OCI-LY3 (cell line): Measurements from ENCODE around the gene VWA2.
"Not testable (repeated sequence)": the region's sequence is repeated elsewhere in the genome, so short reads cannot be mapped to it uniquely, and the experiment has no call there.

Source experiments
- H2AFZ ChIP-seq: fragments of 200-600, 300-600 bp; shearing (Covaris generic); 2 replicates; pipeline ENCODE4 v1.6.0; 2014; ENCODE audit warnings: antibody characterized with exemption, low read depth, low read length
- H3K27ac ChIP-seq: fragments of 200-600, 300-600 bp; sonication (generic); 2 replicates; pipeline ENCODE4 v1.5.1; 2014; ENCODE audit warnings: mild to moderate bottlenecking, low read length, moderate library complexity, mixed read lengths
- H3K27me3 ChIP-seq: fragments of 200-600, 300-600 bp; sonication (generic); 2 replicates; pipeline ENCODE4 v1.6.1; 2014; ENCODE audit warnings: low read depth, low read length, mixed read lengths
- H3K36me3 ChIP-seq: fragments of 200-600, 300-600 bp; sonication (generic); replicated peaks from 2 replicates; pipeline ENCODE3; 2014; ENCODE audit warnings: low read depth, low read length, mixed read lengths
- H3K4me1 ChIP-seq: fragments of 300-600, 200-600 bp; sonication (generic); 2 replicates; pipeline ENCODE4 v1.6.1; 2014; ENCODE audit warnings: low read length, mixed read lengths
- H3K4me2 ChIP-seq: fragments of 200-600, 300-600 bp; sonication (generic); 2 replicates; pipeline ENCODE4 v1.6.1; 2014; ENCODE audit warnings: low read length, mixed read lengths
- H3K4me3 ChIP-seq: fragments of 300-600, 200-600 bp; sonication (generic); 2 replicates; pipeline ENCODE4 v1.5.1; 2014; ENCODE audit warnings: antibody characterized with exemption, mild to moderate bottlenecking, low read length, moderate library complexity
- H3K79me2 ChIP-seq: fragments of 300-600, 200-600 bp; shearing (Covaris generic); 2 replicates; pipeline ENCODE4 v1.6.1; 2014; ENCODE audit warnings: mild to moderate bottlenecking, low read length, mixed read lengths
- H3K9ac ChIP-seq: fragments of 300-600, 200-600 bp; shearing (Covaris generic); 2 replicates; pipeline ENCODE4 v1.6.0; 2014; ENCODE audit warnings: mild to moderate bottlenecking, low read length, moderate library complexity
- H3K9me3 ChIP-seq: fragments of 200-600, 300-600 bp; shearing (Covaris generic); 2 replicates; pipeline ENCODE4 v1.6.1; 2014; ENCODE audit warnings: low read length, mixed read lengths; ENCODE audit not compliant: insufficient read depth
- H4K20me1 ChIP-seq: fragments of 200-600, 300-600 bp; sonication (generic); 2 replicates; pipeline ENCODE4 v1.6.1; 2016; ENCODE audit warnings: low read length, mixed read lengths; ENCODE audit not compliant: insufficient read depth
- EZH2phosphoT487 ChIP-seq: fragments of 200-600 bp; shearing (Covaris generic); IDR thresholded peaks from 2 replicates; pipeline ENCODE4 v1.6.1; 2018; ENCODE audit warnings: antibody characterized with exemption, mixed run types, low read depth
- TF ChIP-seq, protein P1 (sequence below): fragments of 200-600, 300-600 bp; sonication (generic); IDR thresholded peaks from 2 replicates; pipeline ENCODE4 v1.5.1; 2014; ENCODE audit warnings: antibody characterized with exemption, low read length, low read depth

Gene VWA2

DNA sequence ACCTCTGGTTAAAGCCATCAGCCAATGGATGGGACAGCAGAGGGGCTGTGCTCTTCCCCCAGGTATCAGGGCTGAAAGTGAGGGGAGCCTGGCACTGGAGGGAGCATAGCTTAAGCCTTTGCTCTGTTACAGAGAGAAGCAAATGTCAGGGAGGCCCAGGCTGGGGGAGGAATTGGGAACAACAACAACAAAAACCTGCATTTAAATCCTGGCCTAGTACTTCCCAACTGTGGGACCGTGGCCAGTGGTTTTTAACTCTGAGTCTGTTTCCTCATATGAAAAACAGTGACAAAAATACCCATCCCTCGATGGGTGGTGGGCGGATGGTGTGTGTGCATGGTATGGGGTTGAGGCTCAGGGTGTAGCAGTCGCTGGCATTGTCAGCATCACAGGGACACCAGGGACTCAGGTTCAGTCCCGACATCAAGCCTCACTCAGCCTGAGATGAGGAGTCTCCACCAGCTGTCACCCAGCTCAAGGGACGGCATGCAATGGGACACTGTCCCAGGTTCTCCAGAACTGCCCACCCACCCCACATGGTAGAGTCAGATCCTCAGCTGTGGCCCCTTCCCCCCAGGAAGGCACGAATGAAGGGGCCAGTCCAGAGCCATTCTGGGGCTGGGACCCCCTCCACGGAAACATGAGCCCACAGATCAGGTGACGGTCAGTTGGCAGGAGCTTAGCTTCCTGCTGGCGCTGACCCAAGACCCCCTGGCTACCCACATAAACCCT, 90.7 kb downstream of the VWA2 start:
- H3K27me3 ChIP-seq, result no peaks in the 10 kb centered on the region; the same call in 1 of the 2 replicates
- no peaks in the 10 kb centered on the region for H4K20me1 ChIP-seq
- H3K4me3 ChIP-seq, result no peak overlapping the region
- H3K27ac ChIP-seq, result no peak overlapping the region
- no peaks in the 10 kb centered on the region for H3K36me3 ChIP-seq
- H3K79me2 ChIP-seq, result no peaks in the 10 kb centered on the region
- H2AFZ ChIP-seq, result no peak overlapping the region
- no peaks in the 10 kb centered on the region for H3K4me1 ChIP-seq
- H3K4me2 ChIP-seq, result no peak overlapping the region
- H3K9ac ChIP-seq, result no peak overlapping the region
- TF ChIP-seq, protein P1, sequence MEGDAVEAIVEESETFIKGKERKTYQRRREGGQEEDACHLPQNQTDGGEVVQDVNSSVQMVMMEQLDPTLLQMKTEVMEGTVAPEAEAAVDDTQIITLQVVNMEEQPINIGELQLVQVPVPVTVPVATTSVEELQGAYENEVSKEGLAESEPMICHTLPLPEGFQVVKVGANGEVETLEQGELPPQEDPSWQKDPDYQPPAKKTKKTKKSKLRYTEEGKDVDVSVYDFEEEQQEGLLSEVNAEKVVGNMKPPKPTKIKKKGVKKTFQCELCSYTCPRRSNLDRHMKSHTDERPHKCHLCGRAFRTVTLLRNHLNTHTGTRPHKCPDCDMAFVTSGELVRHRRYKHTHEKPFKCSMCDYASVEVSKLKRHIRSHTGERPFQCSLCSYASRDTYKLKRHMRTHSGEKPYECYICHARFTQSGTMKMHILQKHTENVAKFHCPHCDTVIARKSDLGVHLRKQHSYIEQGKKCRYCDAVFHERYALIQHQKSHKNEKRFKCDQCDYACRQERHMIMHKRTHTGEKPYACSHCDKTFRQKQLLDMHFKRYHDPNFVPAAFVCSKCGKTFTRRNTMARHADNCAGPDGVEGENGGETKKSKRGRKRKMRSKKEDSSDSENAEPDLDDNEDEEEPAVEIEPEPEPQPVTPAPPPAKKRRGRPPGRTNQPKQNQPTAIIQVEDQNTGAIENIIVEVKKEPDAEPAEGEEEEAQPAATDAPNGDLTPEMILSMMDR, result no peak
- TF ChIP-seq EZH2phosphoT487, result no peak
- no peaks in the 10 kb centered on the region for H3K9me3 ChIP-seq

DNA sequence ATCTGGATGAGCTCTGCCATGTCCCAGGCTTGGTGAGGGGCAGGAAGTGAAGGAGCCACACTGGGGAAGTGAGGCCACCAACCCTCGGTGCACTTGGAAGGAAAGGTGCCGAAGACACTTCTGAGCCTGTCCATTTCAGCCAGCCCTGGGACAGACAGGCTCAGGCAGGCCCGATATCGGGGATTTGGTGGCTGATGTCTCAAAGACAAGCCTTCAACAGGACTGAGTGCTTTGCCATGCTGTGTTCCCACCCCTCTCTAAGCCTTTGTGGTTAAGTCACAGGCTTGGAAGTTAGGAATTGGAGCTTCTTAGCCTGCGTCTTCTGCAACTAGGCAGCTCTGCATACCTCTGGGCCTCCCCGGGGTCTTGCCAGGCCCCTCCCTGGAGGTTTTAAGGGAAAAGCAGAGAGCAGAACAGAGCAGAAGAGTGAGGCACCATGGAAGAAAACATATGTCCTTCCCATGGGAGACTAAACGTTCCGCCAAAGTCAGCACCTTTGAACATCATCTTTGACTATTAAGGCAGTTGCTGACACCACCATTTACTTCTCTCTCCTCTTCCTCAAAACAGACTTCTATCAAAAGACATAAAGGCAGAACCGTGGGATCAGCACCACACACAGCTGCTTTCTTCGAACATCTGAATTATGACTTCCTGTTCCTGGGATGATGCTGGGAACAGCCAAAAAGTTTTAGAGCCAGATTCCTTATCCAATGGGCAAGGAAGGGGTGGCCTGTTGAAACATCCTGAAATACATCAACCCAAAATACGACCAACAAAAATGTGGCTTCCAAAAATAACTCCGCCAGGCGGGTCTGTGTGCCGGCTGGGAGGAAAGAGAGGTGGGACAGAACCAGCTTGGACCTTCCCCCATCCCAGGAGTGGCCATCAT, 93.5 kb downstream of the VWA2 start:
- H3K36me3 ChIP-seq, result no peaks in the 10 kb centered on the region
- no peak overlapping the region for H2AFZ ChIP-seq
- H4K20me1 ChIP-seq, result no peaks in the 10 kb centered on the region
- H3K4me3 ChIP-seq, result no peak overlapping the region
- no peak overlapping the region for H3K27ac ChIP-seq
- TF ChIP-seq EZH2phosphoT487, result no peak
- TF ChIP-seq, protein P1, result no peak
- H3K79me2 ChIP-seq, result no peaks in the 10 kb centered on the region
- H3K4me2 ChIP-seq, result no peak overlapping the region
- H3K9ac ChIP-seq, result no peak overlapping the region
- no peaks in the 10 kb centered on the region for H3K9me3 ChIP-seq
- H3K27me3 ChIP-seq, result no peaks in the 10 kb centered on the region; the same call in 1 of the 2 replicates
- H3K4me1 ChIP-seq, result no peaks in the 10 kb centered on the region

DNA sequence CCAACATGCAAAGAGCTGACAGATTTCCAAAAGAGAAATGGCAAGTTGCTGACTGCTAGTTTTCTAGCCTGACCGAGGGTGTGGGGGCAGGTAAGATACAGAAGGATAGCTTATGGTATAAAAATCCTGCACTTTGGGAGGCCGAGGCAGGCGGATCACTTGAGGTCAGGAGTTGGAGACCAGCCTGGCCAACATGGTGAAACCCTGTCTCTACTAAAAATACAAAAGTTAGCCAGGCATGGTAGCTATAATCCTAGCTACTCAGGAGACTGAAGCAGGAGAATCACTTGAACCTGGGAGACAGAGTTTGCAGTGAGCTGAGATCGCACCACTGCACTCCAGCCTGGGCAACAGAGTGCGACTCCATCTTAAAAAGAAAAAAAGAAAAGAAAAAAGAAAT, 94.4 kb downstream of the VWA2 start:
- H3K9me3 ChIP-seq, H4K20me1 ChIP-seq, H3K27ac ChIP-seq, H3K4me1 ChIP-seq, H3K9ac ChIP-seq, H3K4me2 ChIP-seq, H3K79me2 ChIP-seq, H3K4me3 ChIP-seq, H3K27me3 ChIP-seq, H2AFZ ChIP-seq, H3K36me3 ChIP-seq: not testable (repeated sequence)

DNA sequence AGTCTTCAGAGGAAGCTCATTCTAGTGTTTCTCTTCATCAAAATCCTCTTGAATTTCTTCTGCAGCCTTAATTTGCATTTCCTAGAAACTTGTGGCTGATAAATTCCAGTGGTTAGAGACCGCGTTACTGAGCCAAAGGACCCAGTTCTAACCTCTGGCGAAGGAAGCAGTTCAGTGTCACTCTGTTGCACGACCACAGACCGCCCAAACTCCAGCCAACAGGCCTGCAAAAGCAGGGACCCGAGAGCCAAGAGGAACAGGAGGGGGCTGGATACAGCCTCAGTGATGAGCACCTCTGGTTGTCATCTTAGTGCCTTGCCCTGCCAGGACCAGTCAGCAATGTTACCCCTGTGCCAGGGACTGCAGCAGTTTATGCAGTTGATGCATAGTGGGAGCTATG, 95.2 kb downstream of the VWA2 start:
- Histone ChIP-seq H3K36me3 (no peaks in the 10 kb centered on the region), H4K20me1 (no peaks in the 10 kb centered on the region), H3K4me1 (no peaks in the 10 kb centered on the region), H3K4me2 (no peak overlapping the region), H3K27ac (no peak overlapping the region), H3K27me3 (no peaks in the 10 kb centered on the region; the same call in 1 of the 2 replicates), H3K9ac (no peak overlapping the region), H3K9me3 (no peaks in the 10 kb centered on the region), H3K79me2 (no peaks in the 10 kb centered on the region), H2AFZ (no peak overlapping the region), H3K4me3 (no peak overlapping the region)
- TF ChIP-seq EZH2phosphoT487, result no peak
- TF ChIP-seq, protein P1, result no peak
